ENCODE data around the gene CPNE4.
"Not testable (repeated sequence)": the region's sequence is repeated elsewhere in the genome, so short reads cannot be mapped to it uniquely, and the experiment has no call there.

The CPNE4 gene

GRCh38 chr3:131957511-131957910 lies 77.3 kb downstream of the CPNE4 start:
- DNase-seq = no peak

- no peak for DNase-seq
These were observed 86.0 kb downstream of the CPNE4 start for GRCh38 chr3:131948806-131949205.

- DNase-seq = no peak
These were observed 90.1 kb downstream of the CPNE4 start for GRCh38 chr3:131944676-131945075.

- no peak for DNase-seq
These were observed 101.1 kb downstream of the CPNE4 start for GRCh38 chr3:131933665-131934064.

- DNase-seq = no peak
These were observed 106.2 kb downstream of the CPNE4 start for GRCh38 chr3:131928593-131928992.

- no peak for DNase-seq
These were observed 109.2 kb downstream of the CPNE4 start for GRCh38 chr3:131925571-131925970.

- no peak for DNase-seq
These were observed 112.5 kb downstream of the CPNE4 start for GRCh38 chr3:131922356-131922755.

GRCh38 chr3:131917006-131917405 lies 117.8 kb downstream of the CPNE4 start:
- DNase-seq = no peak

GRCh38 chr3:131914090-131914691 lies 120.6 kb downstream of the CPNE4 start:
- no peak for DNase-seq

GRCh38 chr3:131912255-131912654 lies 122.6 kb downstream of the CPNE4 start:
- no peak for DNase-seq

GRCh38 chr3:131907796-131908195 lies 127.0 kb downstream of the CPNE4 start:
- no peak for DNase-seq

GRCh38 chr3:131903988-131904415 lies 130.8 kb downstream of the CPNE4 start:
- DNase-seq = peak; percentile 67 to 73

GRCh38 chr3:131901686-131902085 lies 133.1 kb downstream of the CPNE4 start:
- DNase-seq = no peak

- no peak for DNase-seq
These were observed 133.9 kb downstream of the CPNE4 start for GRCh38 chr3:131900891-131901290.

- DNase-seq = no peak
These were observed 135.8 kb downstream of the CPNE4 start for GRCh38 chr3:131899021-131899420.

GRCh38 chr3:131898346-131898745 lies 136.5 kb downstream of the CPNE4 start:
- DNase-seq = no peak

- DNase-seq = no peak
These were observed 138.5 kb downstream of the CPNE4 start for GRCh38 chr3:131896285-131896684.

- DNase-seq = no peak
These were observed 139.0 kb downstream of the CPNE4 start for GRCh38 chr3:131895766-131896165.

GRCh38 chr3:131892331-131892730 lies 142.5 kb downstream of the CPNE4 start:
- DNase-seq = no peak

GRCh38 chr3:131885871-131886270 lies 148.9 kb downstream of the CPNE4 start:
- DNase-seq = not testable (repeated sequence)

- no peak for DNase-seq
These were observed 151.0 kb downstream of the CPNE4 start for GRCh38 chr3:131883711-131884407.

GRCh38 chr3:131883086-131883485 lies 151.7 kb downstream of the CPNE4 start:
- DNase-seq = no peak

- DNase-seq = no peak
These were observed 153.0 kb downstream of the CPNE4 start for GRCh38 chr3:131881777-131882176.

GRCh38 chr3:131880948-131881347 lies 153.9 kb downstream of the CPNE4 start:
- DNase-seq = no peak

GRCh38 chr3:131868203-131868602 lies 166.6 kb downstream of the CPNE4 start:
- no peak for DNase-seq

All from SW 1271 (cell line).